ENCODE data around the gene SOS1.

SOS1 gene

GRCh38 chr2:39017334-39017733 is 103.5 kb downstream of the SOS1 start:
- H3K4me1 Mint-ChIP-seq = no peaks in the 10 kb centered on the region
- CTCF ChIA-PET = interaction anchor here (1.0 kb wide), 1 partner anchor 212 kb away, joined by 3 read pairs; no protein-coding TSS in a partner anchor
- H3K9me3 Mint-ChIP-seq = no peaks in the 10 kb centered on the region
- no peaks in the 10 kb centered on the region for H3K27me3 Mint-ChIP-seq
- DNase-seq = no peak
- H3K4me3 Mint-ChIP-seq = no peak overlapping the region
- no peak overlapping the region for H3K27ac Mint-ChIP-seq
- peaks cover 43% of the 10 kb centered on the region for H3K36me3 Mint-ChIP-seq

- CTCF ChIA-PET = interaction anchor here (1.2 kb wide), 1 partner anchor 217 kb away, joined by 3 read pairs; no protein-coding TSS in a partner anchor
- peaks cover 51% of the 10 kb centered on the region for H3K36me3 Mint-ChIP-seq
These were observed 105.4 kb downstream of the SOS1 start for GRCh38 chr2:39015424-39015823.

GRCh38 chr2:39013871-39014270 is 107.0 kb downstream of the SOS1 start:
- Mint-ChIP-seq H3K27ac (no peak overlapping the region), H3K27me3 (no peaks in the 10 kb centered on the region), H3K36me3 (peaks cover 51% of the 10 kb centered on the region), H3K9me3 (no peaks in the 10 kb centered on the region), H3K4me3 (no peak overlapping the region), H3K4me1 (no peaks in the 10 kb centered on the region)
- CTCF ChIA-PET = no interaction called here
- no peak for DNase-seq

More at GRCh38 chr2:39015424-39015823, 105.4 kb downstream of the SOS1 start:
- Mint-ChIP-seq H3K27ac (no peak overlapping the region), H3K4me1 (no peaks in the 10 kb centered on the region), H3K27me3 (no peaks in the 10 kb centered on the region), H3K9me3 (no peaks in the 10 kb centered on the region), H3K4me3 (no peak overlapping the region)
- DNase-seq = no peak

GRCh38 chr2:39008665-39009064 is 112.2 kb downstream of the SOS1 start:
- no peak for DNase-seq
- Mint-ChIP-seq H3K4me1 (peaks cover 5% of the 10 kb centered on the region), H3K36me3 (peaks cover 63% of the 10 kb centered on the region)

GRCh38 chr2:39007875-39008504 is 112.9 kb downstream of the SOS1 start:
- DNase-seq = no peak
- H3K4me1 Mint-ChIP-seq = peaks cover 5% of the 10 kb centered on the region
- no peaks in the 10 kb centered on the region for H3K9me3 Mint-ChIP-seq
- H3K27ac Mint-ChIP-seq = peak overlapping the region; percentile 58
- CTCF ChIA-PET = interaction anchor here (0.6 to 1.7 kb wide), 3 partner anchors 51 to 220 kb away, joined by 3 to 5 read pairs (median 3); no protein-coding TSS in a partner anchor
- H3K4me3 Mint-ChIP-seq = no peak overlapping the region
- H3K36me3 Mint-ChIP-seq = peaks cover 61% of the 10 kb centered on the region
- no peaks in the 10 kb centered on the region for H3K27me3 Mint-ChIP-seq

More at GRCh38 chr2:39008665-39009064, 112.2 kb downstream of the SOS1 start:
- Mint-ChIP-seq H3K27me3 (no peaks in the 10 kb centered on the region), H3K27ac (peak overlapping the region; percentile 58), H3K4me3 (no peak overlapping the region), H3K9me3 (no peaks in the 10 kb centered on the region)
- CTCF ChIA-PET = interaction anchor here (0.6 kb wide), 1 partner anchor 220 kb away, joined by 3 read pairs; no protein-coding TSS in a partner anchor

GRCh38 chr2:39000552-39000951 is 120.3 kb downstream of the SOS1 start:
- DNase-seq = no peak
- Mint-ChIP-seq H3K4me3 (no peak overlapping the region), H3K4me1 (peaks cover 2% of the 10 kb centered on the region), H3K36me3 (peaks cover 65% of the 10 kb centered on the region), H3K27ac (no peak overlapping the region), H3K27me3 (no peaks in the 10 kb centered on the region), H3K9me3 (no peaks in the 10 kb centered on the region)
- CTCF ChIA-PET = interaction anchor here (1.0 to 1.3 kb wide), 2 partner anchors 10 to 229 kb away, joined by 4 read pairs; no protein-coding TSS in a partner anchor

GRCh38 chr2:38997781-38998180 is 123.1 kb downstream of the SOS1 start:
- Mint-ChIP-seq H3K4me3 (no peak overlapping the region), H3K9me3 (no peaks in the 10 kb centered on the region), H3K27me3 (no peaks in the 10 kb centered on the region), H3K36me3 (peaks cover 62% of the 10 kb centered on the region), H3K4me1 (peaks cover 7% of the 10 kb centered on the region), H3K27ac (peak overlapping the region; percentile 4)
- no peak for DNase-seq
- CTCF ChIA-PET = no interaction called here

- H3K27ac Mint-ChIP-seq = no peak overlapping the region
These were observed 129.0 kb downstream of the SOS1 start for GRCh38 chr2:38991899-38992298.

GRCh38 chr2:38988716-38989115 is 132.1 kb downstream of the SOS1 start:
- Mint-ChIP-seq H3K4me1 (peaks cover 6% of the 10 kb centered on the region), H3K27me3 (no peaks in the 10 kb centered on the region), H3K9me3 (no peaks in the 10 kb centered on the region), H3K36me3 (peaks cover 53% of the 10 kb centered on the region), H3K27ac (no peak overlapping the region), H3K4me3 (no peak overlapping the region)
- CTCF ChIA-PET = interaction anchor here (1.0 to 2.3 kb wide), 3 partner anchors 241 to 276 kb away, joined by 3 to 6 read pairs (median 3); no protein-coding TSS in a partner anchor
- DNase-seq = no peak

More at GRCh38 chr2:38991899-38992298, 129.0 kb downstream of the SOS1 start:
- no peak overlapping the region for H3K4me3 Mint-ChIP-seq
- CTCF ChIA-PET = interaction anchor here (1.4 kb wide), 2 partner anchors 44 to 237 kb away, joined by 3 to 7 read pairs; no protein-coding TSS in a partner anchor
- no peaks in the 10 kb centered on the region for H3K27me3 Mint-ChIP-seq
- DNase-seq = no peak
- peaks cover 11% of the 10 kb centered on the region for H3K4me1 Mint-ChIP-seq
- peaks cover 50% of the 10 kb centered on the region for H3K36me3 Mint-ChIP-seq
- no peaks in the 10 kb centered on the region for H3K9me3 Mint-ChIP-seq

- Mint-ChIP-seq H3K27ac (no peak overlapping the region), H3K4me1 (no peaks in the 10 kb centered on the region), H3K27me3 (no peaks in the 10 kb centered on the region), H3K9me3 (no peaks in the 10 kb centered on the region), H3K4me3 (no peak overlapping the region), H3K36me3 (peaks cover 63% of the 10 kb centered on the region)
- CTCF ChIA-PET = interaction anchor here (1.1 kb wide), 1 partner anchor 101 kb away, joined by 3 read pairs; no protein-coding TSS in a partner anchor
- DNase-seq = no peak
These were observed 138.4 kb downstream of the SOS1 start for GRCh38 chr2:38982498-38982897.

GRCh38 chr2:38981670-38982357 is 139.0 kb downstream of the SOS1 start:
- Mint-ChIP-seq H3K27ac (no peak overlapping the region), H3K9me3 (no peaks in the 10 kb centered on the region)

GRCh38 chr2:38981003-38981669 is 139.7 kb downstream of the SOS1 start:
- Mint-ChIP-seq H3K36me3 (peaks cover 58% of the 10 kb centered on the region), H3K27me3 (no peaks in the 10 kb centered on the region), H3K4me1 (no peaks in the 10 kb centered on the region), H3K27ac (no peak overlapping the region), H3K9me3 (no peaks in the 10 kb centered on the region), H3K4me3 (no peak overlapping the region)
- CTCF ChIA-PET = no interaction called here
- no peak for DNase-seq

More at GRCh38 chr2:38981670-38982357, 139.0 kb downstream of the SOS1 start:
- H3K4me3 Mint-ChIP-seq = no peak overlapping the region
- CTCF ChIA-PET = interaction anchor here (1.1 kb wide), 1 partner anchor 101 kb away, joined by 3 read pairs; no protein-coding TSS in a partner anchor
- H3K36me3 Mint-ChIP-seq = peaks cover 58% of the 10 kb centered on the region
- DNase-seq = no peak
- no peaks in the 10 kb centered on the region for H3K4me1 Mint-ChIP-seq
- H3K27me3 Mint-ChIP-seq = no peaks in the 10 kb centered on the region

- no peaks in the 10 kb centered on the region for H3K9me3 Mint-ChIP-seq
- H3K27me3 Mint-ChIP-seq = no peaks in the 10 kb centered on the region
- H3K4me3 Mint-ChIP-seq = no peak overlapping the region
- peak overlapping the region; percentile 17 for H3K27ac Mint-ChIP-seq
- no peaks in the 10 kb centered on the region for H3K4me1 Mint-ChIP-seq
- DNase-seq = no peak
- peaks cover 42% of the 10 kb centered on the region for H3K36me3 Mint-ChIP-seq
- CTCF ChIA-PET = no interaction called here
These were observed 141.9 kb downstream of the SOS1 start for GRCh38 chr2:38978908-38979307.

GRCh38 chr2:38978296-38978903 is 142.5 kb downstream of the SOS1 start:
- Mint-ChIP-seq H3K4me1 (no peaks in the 10 kb centered on the region), H3K27me3 (no peaks in the 10 kb centered on the region), H3K36me3 (peaks cover 38% of the 10 kb centered on the region), H3K4me3 (no peak overlapping the region), H3K27ac (peak overlapping the region; percentile 17), H3K9me3 (no peaks in the 10 kb centered on the region)
- CTCF ChIA-PET = no interaction called here
- no peak for DNase-seq
